HG02970 (cell line): ENCODE measurements around the gene CAMKV.
"Not testable (repeated sequence)": the region's sequence is repeated elsewhere in the genome, so short reads cannot be mapped to it uniquely, and the experiment has no call there.

ENCODE experiments used
- ATAC-seq: cut with Tn5 transposase; IDR thresholded peaks from one replicate; pipeline ENCODE4 v1.9.1; 2021; ENCODE audit warnings: mild to moderate bottlenecking, moderate library complexity, moderate number of reproducible peaks; ENCODE audit not compliant: unreplicated experiment, low FRiP score

CAMKV gene

GRCh38 chr3:49869525-49870126 is at the start of gene CAMKV:
CAMKV (minus strand) TSS chr3:49869906; CDS start chr3:49862388, 7,518 bp downstream.
- no peak for ATAC-seq

GRCh38 chr3:49917806-49918590 is 48.3 kb upstream of the CAMKV start:
- ATAC-seq = not testable (repeated sequence)

- no peak for ATAC-seq
Measured at GRCh38 chr3:49916686-49917085, 47.0 kb upstream of the CAMKV start.

GRCh38 chr3:49914906-49915305 is 45.2 kb upstream of the CAMKV start:
- no peak for ATAC-seq

- ATAC-seq = no peak
Measured at GRCh38 chr3:49912881-49913281, 43.2 kb upstream of the CAMKV start.

GRCh38 chr3:49911611-49912010 is 41.9 kb upstream of the CAMKV start:
- ATAC-seq = no peak

- ATAC-seq = no peak
Measured at GRCh38 chr3:49911124-49911420, 41.4 kb upstream of the CAMKV start.

GRCh38 chr3:49910409-49911123 is 40.9 kb upstream of the CAMKV start:
- ATAC-seq = no peak

- no peak for ATAC-seq
Measured at GRCh38 chr3:49908373-49909199, 38.9 kb upstream of the CAMKV start.

GRCh38 chr3:49906073-49906743 is 36.5 kb upstream of the CAMKV start:
- ATAC-seq = no peak

GRCh38 chr3:49904448-49904847 is 34.7 kb upstream of the CAMKV start:
- not testable (repeated sequence) for ATAC-seq

- no peak for ATAC-seq
Measured at GRCh38 chr3:49903451-49904424, 34.0 kb upstream of the CAMKV start, which contains the start of gene MST1R. MST1R (minus strand) TSS chr3:49903873; CDS start chr3:49903609, 264 bp downstream.

GRCh38 chr3:49902511-49903345 is 33.0 kb upstream of the CAMKV start:
- no peak for ATAC-seq

- ATAC-seq = no peak
Measured at GRCh38 chr3:49901366-49902339, 31.9 kb upstream of the CAMKV start.

GRCh38 chr3:49900491-49901153 is 30.9 kb upstream of the CAMKV start:
- ATAC-seq = no peak

- no peak for ATAC-seq
Measured at GRCh38 chr3:49899815-49900214, 30.1 kb upstream of the CAMKV start.
